Measurements from ENCODE around the gene C3orf20.
A peak's percentile ranks its signal among the peaks of the same experiment; 100 is the strongest.
"Not testable (repeated sequence)": the region's sequence is repeated elsewhere in the genome, so short reads cannot be mapped to it uniquely, and the experiment has no call there.

C3orf20 gene

DNA sequence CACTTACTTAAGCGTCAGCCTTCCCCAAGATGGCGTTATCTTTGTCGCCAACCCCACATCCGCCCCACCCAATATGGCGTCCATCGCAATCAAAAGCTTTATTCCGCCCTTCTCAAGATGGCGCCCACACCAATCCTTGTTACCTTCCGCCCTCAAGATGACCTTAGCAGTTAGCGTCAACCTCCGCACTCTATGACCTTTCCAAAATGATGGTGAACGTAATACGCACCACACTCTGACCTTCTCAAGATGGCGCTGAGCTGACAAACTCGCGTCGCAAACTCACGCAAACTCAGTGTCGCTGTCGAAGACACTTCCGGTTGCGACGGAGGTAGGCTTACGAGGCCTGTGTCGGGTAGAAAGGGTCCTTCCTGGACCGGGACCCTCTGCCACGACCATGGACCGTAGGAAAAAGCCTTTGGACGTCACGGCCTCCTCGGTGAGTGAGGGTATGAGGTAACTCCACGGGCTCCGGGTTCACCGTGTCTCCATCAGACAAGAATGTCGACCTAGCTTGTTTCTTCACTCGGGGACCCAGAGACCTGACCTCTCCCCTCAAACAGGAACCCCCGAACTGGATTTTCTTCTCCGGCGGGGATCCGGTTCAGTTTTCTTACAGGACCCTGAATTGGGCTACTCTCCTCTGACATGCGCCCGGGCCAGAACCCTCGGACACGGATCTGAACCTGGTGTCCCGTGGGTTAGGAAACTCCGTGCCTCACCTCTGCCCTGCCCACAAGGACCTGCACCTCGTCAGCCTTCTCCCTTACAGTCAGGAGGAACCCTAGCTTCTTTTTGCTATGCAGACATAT is 23.3 kb upstream of the C3orf20 start, which contains the start of gene CCDC174:
Gene CCDC174, plus strand, starts transcription at position 323 of the 812 bp plus-strand sequence. Its CDS starts 75 bp downstream, at position 398.
- DNase-seq = peak; percentile 97

DNA sequence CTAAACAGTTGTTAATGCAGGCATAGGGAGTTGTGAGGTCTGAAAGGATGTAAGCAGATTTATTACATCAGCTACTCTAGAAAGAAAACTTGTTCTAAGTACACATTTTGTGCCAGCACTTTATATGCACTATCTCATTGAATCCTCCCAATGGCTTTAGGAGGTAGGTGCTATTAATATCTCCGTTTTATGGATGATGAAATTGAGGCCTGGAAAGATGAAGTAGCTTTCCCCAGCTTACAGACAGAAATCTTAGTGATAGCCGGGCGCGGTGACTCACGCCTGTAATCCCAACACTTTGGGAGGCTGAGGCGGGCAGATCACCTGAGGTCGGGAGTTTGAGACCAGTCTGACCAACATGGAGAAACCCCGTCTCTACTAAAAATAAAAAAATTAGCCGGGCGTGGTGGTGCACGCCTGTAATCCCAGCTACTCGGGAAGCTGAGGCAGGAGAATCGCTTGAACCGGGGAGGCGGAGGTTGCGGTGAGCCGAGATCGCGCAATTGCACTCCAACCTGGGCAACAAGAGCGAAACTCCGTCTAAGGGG is 22.5 kb upstream of the C3orf20 start:
- DNase-seq = not testable (repeated sequence)

DNA sequence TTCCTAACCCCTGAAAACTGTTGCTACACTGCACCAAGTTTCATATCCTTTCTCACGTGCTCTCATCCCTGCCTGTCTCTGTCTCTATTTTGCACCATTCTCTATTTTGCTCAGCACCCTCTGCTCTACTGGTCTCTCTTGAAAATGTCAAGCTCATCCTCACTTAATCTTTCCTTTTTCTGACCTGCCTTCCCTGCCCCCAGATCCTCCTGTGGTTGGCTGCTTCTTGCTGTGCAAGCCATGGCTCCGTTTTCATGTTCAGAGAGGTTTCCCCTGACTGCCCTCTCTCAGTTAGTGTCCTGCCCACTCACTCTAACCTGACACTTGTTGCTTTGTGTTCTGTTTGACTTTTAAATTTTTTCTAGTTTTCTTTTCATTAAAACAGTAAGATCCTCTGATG is 17.4 kb upstream of the C3orf20 start:
- DNase-seq = no peak

DNA sequence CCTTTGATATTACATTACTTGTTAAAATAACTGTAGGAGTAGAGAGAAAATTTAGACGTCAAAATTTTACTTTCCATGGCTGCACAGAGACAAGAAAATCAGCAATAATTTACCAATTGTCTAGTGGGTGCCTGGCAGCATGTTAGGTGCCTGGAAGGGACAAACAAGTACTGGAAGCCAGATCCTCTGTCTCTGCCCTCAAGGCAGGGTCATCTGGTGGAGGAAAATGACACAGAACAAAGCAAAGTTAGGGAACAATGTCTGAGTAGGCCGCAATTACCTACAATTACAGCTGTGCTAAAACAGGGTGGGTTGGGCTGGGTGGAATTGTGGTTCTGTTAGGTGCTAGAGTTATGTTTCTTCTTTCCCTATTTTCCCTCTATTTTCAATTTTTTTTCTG is 16.0 kb upstream of the C3orf20 start:
- no peak for DNase-seq

DNA sequence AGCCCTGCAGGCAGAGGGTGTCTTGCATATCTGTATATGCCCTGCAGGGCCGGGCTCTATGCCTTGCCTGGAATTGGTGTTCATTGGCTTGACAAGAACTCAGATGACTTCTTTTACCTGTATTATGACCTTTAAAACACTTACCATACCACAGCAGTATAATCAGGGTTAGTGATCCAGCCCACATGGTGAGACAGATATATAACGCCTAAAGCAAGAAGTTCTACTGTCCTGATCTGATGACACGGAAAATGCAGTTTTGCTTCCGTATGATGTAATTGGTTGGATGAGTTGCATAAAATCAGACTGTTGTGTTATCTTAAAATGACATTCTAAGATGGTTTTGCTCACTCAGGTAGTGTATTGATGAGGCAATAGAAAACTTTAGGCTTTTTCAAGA is 14.0 kb upstream of the C3orf20 start:
- no peak for DNase-seq

DNA sequence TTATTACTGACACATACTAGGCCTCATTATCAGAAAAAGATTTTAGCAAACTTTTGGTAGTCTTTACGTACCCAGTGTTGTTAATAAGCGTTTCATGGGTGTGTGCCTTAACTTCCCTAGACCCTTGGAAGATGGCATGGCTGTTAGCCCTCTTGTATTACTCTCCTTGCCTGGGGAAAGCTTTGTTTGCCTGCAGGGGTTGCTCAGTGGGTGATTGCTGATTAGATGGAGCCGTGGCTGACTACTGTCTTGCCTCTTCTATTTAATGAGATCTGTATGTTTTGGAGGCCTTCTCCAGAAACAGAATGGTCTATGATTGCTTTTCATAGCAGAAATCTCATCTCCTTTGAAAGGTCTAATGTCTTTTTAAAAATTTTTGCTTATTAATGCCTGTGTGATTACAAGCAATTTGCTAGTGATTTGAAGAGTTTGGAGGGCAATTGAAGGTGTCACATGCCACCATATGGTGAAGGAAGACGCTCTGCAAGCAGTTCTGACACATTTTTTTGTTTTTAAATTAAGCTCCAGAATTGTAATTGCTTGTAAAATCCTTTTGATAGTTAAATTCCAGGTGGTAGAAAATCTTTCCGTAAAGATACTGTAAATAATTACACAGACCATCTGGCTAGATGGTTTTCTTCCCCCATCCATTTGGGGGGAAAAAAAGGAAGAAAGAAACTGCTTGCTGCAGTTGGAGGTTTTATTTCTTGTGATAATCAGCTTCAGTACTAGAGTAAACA is 11.4 kb upstream of the C3orf20 start:
- no peak for DNase-seq

DNA sequence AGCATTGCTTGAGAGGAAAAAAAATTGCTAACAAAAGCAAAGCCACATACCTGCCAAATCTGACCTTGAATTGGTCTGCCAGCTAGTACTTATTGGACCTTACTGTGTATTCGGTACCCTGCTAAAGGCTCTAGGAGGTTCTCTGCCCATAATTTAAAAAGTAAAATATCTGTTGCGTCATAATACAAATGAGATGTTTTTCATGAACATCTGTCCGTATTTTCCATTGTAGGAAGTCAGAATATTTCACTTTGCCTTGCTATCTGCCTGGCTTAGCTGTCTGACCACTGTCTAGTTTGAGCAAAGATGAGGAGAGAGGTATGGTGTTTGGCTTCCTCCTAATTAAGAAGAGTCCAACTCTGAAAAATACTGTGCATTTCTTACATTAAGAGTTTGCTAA is 10.8 kb upstream of the C3orf20 start:
- DNase-seq = no peak

DNA sequence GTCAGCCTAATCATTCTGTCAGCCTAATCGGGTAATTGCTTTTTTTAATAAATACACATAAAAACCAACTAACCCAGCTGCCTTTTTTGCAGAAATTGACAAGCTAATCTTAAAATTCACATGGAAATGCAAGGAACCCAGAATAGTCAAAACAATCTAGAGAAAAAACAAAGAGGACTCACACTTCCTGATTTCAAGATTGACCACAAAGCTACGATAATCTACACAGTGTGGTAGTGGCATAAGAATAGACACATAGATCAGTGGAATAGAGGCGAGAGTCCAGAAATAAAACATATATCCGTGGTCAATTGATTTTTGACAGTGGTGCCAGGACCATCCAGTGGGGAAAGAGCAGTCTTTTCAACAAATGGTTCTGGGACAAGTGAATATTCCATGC is 2.4 kb upstream of the C3orf20 start:
- no peak for DNase-seq

DNA sequence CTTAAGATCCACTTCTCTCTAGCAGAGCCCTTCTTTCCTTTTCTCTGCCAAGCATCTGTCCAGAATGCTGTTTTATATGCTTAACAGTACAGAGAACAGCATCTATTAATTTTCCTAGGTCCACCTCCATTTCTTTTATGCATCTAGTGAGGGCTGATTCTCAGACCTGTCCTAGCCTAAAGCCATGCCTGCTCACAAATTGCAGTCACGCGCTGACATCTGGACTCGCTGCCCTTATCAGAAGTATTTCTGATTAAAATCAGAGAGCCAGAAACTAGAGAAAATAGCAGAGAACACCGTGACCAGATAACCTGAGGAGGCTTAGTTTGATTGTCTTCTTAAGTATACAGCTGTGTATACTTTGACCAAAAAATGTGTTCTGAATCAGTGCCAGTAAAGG is 1.9 kb downstream of the C3orf20 start:
- DNase-seq = no peak

DNA sequence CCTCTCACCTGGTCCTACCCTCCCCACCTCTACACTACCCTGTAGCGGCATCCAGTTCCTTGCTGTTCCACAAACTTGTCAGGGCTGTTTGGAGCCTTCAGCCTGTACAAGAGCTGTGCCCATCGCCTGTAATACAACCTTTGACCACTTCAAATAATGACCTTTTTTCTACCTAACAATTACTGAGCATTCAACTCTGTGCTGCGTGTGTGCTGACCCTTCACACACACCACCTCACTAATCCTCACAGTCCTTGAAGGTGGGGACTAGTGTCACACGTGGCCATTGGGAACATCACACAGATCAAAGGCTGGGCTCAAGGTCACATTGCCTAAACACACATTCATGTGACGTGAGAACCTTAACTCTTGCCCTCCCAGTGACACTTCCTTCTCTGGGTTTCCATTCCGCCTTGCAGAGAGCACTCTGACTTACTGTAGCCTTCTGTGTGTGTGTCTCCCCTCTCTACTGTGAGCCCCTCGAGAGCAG is 3.1 kb downstream of the C3orf20 start:
- DNase-seq = no peak

DNA sequence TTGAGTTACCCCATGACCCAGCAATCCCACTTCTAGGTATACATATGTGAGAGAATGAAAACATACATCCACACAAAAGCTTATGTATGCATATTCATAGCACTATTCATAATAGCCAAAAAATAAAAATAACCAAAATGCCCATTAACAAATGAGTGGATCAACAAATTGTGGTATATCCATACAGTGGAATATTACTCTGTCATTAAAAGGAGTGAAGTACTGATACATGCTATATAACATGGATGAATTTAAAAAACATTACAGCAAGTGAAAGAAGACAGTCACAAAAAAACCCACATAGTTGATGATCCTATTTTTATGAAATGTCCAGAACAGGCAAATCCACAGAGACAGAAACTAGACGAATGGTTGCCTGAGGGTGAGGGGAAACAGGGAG is 5.2 kb downstream of the C3orf20 start:
- DNase-seq = no peak

DNA sequence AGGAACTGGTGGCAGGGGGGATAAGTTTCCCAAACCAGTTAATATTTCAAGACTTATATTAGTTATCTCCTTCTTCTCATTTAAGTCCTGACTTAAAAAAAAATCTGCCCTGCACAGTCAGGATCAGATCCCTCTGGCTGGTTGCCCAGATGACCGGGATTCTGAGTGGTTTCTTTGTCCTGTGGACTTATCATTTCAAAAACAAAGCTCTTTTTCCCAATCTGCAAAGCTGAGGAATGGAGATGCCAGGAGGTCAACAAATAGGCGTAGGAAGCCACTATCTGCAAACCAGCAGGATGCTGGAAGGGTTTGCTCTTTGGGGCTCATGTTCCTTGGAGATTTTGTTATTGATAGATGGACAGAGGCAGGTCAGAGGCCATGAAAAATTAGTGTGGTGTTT is 5.8 kb downstream of the C3orf20 start:
- no peak for DNase-seq

DNA sequence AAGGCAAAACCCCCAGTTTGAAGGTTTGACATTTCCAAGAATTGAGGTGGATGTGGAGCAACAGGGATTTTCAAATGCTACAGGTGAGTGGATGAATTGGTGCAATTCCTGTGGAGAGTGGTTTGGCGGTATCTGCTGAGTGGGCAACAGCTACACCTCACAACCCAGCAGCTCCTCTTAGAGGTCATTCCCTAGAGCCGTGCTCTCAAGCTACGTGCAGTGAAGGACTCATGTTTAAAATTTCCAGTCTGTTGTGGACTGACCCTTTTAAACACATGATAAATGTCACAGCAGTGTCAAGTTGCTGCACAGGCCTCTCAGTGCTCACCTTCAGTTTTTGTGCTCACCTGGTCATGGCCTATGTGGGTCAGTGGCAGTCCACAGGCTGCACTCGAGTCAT is 9.5 kb downstream of the C3orf20 start:
- DNase-seq = no peak

DNA sequence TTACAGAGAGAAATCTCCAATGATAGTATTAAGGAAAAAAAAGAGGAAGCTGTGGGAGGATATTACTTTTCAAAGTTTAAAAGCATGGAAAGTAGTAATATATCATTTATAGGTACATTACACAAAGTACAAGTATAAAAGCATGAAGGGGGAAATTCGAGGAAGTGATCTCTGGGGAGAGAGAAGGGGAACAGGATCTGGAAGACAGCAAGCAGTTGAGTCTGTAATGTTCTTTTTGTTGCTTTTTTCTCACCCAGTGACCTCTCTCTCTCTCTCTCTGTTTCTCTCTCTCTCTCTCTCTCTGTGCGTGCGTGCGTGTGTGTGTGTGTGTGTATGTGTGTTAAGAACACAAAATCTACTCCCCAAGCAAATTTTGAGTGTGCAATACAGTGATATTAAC is 10.2 kb downstream of the C3orf20 start:
- DNase-seq = no peak

DNA sequence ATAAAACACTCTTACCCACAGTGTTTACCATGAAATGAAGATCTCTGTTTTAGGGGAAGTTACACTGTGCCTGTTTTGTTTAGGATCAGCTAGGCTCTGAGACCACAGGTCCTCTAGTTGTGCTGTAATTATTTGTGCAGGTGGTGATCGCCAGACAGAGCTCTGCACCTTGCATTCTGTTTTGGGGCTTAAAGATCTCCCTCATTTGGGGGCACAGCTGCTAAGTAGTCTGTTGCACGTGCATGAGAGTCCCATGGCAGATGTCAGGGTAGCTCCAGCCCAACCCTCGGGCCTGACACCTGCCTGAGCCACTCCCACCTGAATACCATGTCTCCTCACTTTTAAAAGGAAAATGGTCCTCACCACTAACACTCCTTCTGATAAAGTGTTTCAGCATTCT is 12.4 kb downstream of the C3orf20 start:
- DNase-seq = no peak

DNA sequence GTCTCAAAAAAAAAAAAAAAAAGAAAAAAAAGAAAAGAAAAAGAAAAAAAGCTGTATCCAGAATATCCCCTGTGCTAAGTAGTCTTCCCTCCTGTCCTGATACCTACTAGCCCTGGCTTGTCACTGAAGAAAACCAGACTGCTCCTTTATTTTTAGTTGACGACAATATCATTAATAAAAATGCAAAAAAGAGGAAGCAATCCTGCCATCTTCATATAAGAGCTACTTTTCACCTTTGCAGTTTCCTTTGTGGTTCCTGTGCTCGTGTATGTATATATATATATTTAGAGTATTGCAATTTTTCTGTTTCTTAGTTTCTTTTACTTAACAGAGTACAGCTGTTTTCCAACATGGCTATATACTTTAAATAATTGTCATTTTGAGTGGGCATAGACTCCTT is 13.6 kb downstream of the C3orf20 start:
- no peak for DNase-seq

DNA sequence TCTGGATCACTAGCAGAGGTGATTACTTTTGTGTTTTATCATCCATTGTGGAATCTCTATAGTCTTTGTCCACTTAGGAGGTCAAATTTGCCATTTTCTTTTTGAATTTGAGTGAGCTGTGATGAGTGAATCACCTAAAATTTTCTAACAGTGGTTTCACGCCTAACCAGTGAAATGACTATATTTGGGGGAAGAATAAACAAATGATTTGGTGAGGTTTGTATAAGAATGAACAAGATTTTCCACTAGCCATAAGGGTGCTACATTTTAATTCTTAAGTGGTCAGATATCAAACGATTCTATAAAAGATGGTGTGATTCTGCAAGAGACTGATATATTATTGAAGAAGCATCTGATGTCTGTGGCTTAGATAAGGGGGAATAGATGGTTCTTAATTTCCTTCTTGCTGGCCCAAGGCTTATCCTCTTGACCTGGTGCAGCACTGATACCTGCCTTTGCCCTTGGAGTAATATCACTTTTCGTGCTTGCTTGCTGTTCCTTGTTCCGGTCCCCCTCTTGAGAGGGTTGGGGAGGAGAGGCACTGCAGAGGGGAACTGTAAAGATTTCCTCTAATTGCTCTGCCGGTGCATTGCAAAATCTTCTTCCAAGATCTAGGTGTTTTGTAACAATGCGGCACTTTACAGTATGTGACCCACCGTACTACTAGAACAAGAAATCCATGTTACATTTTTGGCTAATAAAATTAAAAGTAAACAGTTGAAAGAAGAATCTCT is 14.5 kb downstream of the C3orf20 start:
- DNase-seq = no peak

DNA sequence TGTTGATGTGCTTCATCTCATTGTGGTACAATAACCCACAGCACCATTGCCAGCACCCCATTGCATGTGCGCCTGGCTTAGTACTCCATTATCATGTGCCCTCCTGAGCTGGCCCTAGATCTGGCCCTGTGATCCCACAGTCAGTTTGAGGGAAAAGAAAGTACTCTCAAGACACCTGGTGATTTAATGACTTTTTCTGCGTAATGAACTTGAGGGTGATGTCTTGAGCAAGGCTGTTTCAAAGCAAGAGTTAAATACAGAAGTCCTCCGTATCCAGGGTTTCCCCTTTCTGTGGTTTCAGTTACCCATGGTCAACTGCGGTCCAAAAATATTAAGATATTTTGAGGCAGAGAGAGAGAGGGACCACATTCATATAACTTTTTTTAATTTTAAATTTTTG is 16.3 kb downstream of the C3orf20 start:
- DNase-seq = no peak

DNA sequence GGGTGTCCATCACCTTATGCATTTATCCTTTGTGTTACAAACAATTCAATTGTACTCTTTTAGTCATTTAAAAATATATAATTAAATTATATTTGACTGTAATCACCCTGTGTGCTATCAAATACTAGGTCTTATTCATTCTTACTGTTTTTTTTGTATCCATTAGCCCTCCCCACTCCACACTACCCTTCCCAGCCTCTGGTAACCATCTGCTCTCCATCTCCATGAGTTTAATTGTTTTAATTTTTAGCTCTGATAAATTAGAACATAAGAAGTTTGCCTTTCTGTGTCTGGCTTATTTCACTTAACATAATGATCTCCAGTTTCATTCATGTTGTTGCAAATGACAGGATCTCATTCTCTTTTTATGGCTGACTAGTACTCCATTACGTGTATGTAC is 16.8 kb downstream of the C3orf20 start:
- DNase-seq = no peak

DNA sequence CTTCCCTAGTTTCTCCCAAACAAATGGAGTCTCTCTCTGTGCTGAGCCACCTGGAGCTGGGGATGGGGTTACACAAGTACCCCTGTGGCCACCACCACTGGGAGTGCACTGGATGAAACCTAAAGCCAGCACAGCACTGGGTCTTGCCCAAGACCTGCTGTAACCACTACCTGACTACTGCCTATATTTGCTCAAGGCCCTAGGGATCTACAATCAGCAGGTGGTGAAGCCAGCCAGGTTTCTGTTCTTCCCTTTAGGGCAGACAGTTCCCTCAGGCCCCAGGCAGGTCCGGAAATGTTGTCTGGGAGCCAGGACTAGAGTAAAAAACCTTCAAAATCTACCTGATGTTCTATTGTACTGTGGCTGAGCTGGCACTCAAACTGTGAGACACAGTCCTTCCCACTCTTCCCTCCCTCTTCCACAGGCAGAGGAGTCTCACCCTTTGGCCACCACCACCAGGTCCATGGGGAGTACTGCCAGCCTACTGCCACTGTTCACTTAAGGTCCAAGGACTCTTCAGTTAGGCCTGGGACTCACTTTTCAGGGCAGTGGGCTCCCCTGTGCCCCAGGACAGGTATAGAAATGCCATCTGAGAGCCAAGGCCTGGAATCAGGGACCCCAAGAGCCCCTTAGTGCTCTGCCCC is 23.8 kb downstream of the C3orf20 start:
- no peak for DNase-seq

DNA sequence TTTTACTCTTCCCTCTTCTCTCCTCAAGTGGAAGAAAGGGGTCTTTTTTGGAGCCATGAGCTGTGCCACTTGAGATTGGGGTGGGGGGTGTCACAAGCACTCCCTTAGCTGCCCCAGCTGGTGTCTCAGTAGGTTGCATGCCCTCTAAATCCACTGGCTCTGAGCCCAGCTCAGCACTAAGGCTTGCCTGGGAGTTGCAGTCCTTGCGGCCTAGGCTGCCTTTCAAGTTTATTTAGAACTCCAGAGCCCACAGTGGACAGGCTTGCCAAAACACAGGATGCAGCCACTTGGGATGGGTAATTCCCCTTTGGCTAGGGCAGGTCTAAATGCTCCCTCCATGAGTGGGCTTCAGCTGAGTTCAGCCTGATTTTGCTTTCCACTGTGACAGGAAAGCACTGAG is 24.7 kb downstream of the C3orf20 start:
- DNase-seq = peak; percentile 35

DNA sequence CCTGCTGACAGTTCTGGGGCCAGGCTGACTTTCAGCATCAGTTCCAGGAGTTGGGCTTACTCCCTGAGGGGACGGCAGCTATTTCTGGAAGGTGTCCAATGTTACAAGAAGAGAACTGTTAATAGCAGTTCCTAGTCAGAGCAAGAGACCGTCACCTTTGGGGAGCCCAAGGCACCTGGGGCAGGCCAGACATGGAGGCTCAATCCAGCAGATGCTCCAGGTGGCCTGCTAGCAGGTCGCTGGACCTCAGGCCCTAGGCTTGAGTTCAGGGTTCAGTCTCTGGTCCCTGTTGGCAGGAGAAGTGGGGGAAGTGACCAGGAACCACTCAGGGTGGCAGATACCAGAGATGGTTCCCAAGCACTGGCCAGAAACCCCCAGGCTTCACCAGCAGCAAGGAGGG is 25.9 kb downstream of the C3orf20 start:
- DNase-seq = no peak

DNA sequence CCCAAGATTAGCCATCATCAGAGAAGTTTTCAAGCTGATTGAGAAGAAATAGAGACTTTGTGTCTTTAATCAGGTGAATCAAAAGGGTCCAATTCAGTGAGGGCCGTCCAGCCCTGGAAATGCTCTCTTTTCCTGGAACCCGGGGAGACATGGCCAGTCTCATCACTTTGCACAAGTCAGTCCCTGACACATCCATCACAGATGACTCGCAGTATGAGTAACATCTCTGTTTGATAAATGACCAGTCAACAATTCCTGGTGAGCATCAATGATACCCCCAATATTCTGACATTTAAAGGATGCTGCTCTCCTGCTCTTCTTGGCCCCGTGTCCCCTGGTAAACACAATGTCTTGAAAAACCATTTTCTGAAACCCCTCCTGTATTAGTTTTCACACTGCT is 26.7 kb downstream of the C3orf20 start:
- no peak for DNase-seq
